ENCODE results near the gene SNX8.

The SNX8 gene

GRCh38 chr7:2275101-2275500 lies 39.1 kb downstream of the SNX8 start:
- no peak for TF ChIP-seq NFIC (IDR thresholded peaks at IDR 0.05)
- no peak for TF ChIP-seq USF1 (IDR thresholded peaks at IDR 0.05)
- TF ChIP-seq TEAD4 (IDR thresholded peaks at IDR 0.05), result no peak
- TF ChIP-seq TAF1 (IDR thresholded peaks at IDR 0.05; ENCODE audit: low read depth), result no peak
- TF ChIP-seq CREB1 (IDR thresholded peaks at IDR 0.05; ENCODE audit: low read depth), result no peak
- no peak for TF ChIP-seq CEBPB (IDR thresholded peaks at IDR 0.05)
- no peak for TF ChIP-seq MAX (IDR thresholded peaks at IDR 0.05)
- no peak for TF ChIP-seq ZBTB7A (IDR thresholded peaks at IDR 0.05; ENCODE audit: low read depth)
- TF ChIP-seq REST (IDR thresholded peaks at IDR 0.05; ENCODE audit: low read depth), result no peak
- no peak for TF ChIP-seq FOXM1 (IDR thresholded peaks at IDR 0.05; ENCODE audit: borderline replicate concordance, low read depth)
- no peak for TF ChIP-seq TCF12 (IDR thresholded peaks at IDR 0.05; ENCODE audit: low read depth)
- TF ChIP-seq EP300 (IDR thresholded peaks at IDR 0.05; ENCODE audit: borderline replicate concordance), result no peak
- no peak for TF ChIP-seq YY1 (IDR thresholded peaks at IDR 0.05; ENCODE audit: low read depth)
- TF ChIP-seq EGR1 (IDR thresholded peaks at IDR 0.05), result no peak

GRCh38 chr7:2274666-2275065 lies 39.6 kb downstream of the SNX8 start:
- no peak for TF ChIP-seq RAD21 (IDR thresholded peaks at IDR 0.05; ENCODE audit: low read depth)
- no peak for TF ChIP-seq CREB1 (IDR thresholded peaks at IDR 0.05; ENCODE audit: low read depth)
- TF ChIP-seq TEAD4 (IDR thresholded peaks at IDR 0.05), result no peak
- no peak for TF ChIP-seq TCF12 (IDR thresholded peaks at IDR 0.05; ENCODE audit: low read depth)
- TF ChIP-seq CEBPB (IDR thresholded peaks at IDR 0.05), result no peak
- TF ChIP-seq FOXM1 (IDR thresholded peaks at IDR 0.05; ENCODE audit: borderline replicate concordance, low read depth), result no peak
- TF ChIP-seq USF1 (IDR thresholded peaks at IDR 0.05), result no peak
- no peak for TF ChIP-seq MAX (IDR thresholded peaks at IDR 0.05)
- no peak for TF ChIP-seq NFIC (IDR thresholded peaks at IDR 0.05)
- TF ChIP-seq EGR1 (IDR thresholded peaks at IDR 0.05), result no peak
- TF ChIP-seq EP300 (IDR thresholded peaks at IDR 0.05; ENCODE audit: borderline replicate concordance), result no peak
- TF ChIP-seq TAF1 (IDR thresholded peaks at IDR 0.05; ENCODE audit: low read depth), result no peak
- no peak for TF ChIP-seq YY1 (IDR thresholded peaks at IDR 0.05; ENCODE audit: low read depth)
- no peak for TF ChIP-seq REST (IDR thresholded peaks at IDR 0.05; ENCODE audit: low read depth)
- no peak for TF ChIP-seq ZBTB7A (IDR thresholded peaks at IDR 0.05; ENCODE audit: low read depth)

- TF ChIP-seq RAD21 (IDR thresholded peaks at IDR 0.05; ENCODE audit: low read depth) (no peak), TAF1 (IDR thresholded peaks at IDR 0.05; ENCODE audit: low read depth) (no peak), ZBTB7A (IDR thresholded peaks at IDR 0.05; ENCODE audit: low read depth) (no peak), MAX (IDR thresholded peaks at IDR 0.05) (no peak), REST (IDR thresholded peaks at IDR 0.05; ENCODE audit: low read depth) (no peak), EGR1 (IDR thresholded peaks at IDR 0.05) (no peak), YY1 (IDR thresholded peaks at IDR 0.05; ENCODE audit: low read depth) (no peak), CEBPB (IDR thresholded peaks at IDR 0.05) (no peak), CREB1 (IDR thresholded peaks at IDR 0.05; ENCODE audit: low read depth) (no peak)
Measured at GRCh38 chr7:2273866-2274265, 40.4 kb downstream of the SNX8 start.

GRCh38 chr7:2272031-2272430 lies 42.2 kb downstream of the SNX8 start:
- TF ChIP-seq MAX (IDR thresholded peaks at IDR 0.05) (no peak), CREB1 (IDR thresholded peaks at IDR 0.05; ENCODE audit: low read depth) (no peak), EP300 (IDR thresholded peaks at IDR 0.05; ENCODE audit: borderline replicate concordance) (no peak), RAD21 (IDR thresholded peaks at IDR 0.05; ENCODE audit: low read depth) (no peak)

Data from Ishikawa (cell line).